ENCODE results near the gene MYL3.
A peak's percentile ranks its signal among the peaks of the same experiment; 100 is the strongest.
"Not testable (repeated sequence)": the region's sequence is repeated elsewhere in the genome, so short reads cannot be mapped to it uniquely, and the experiment has no call there.

Gene MYL3

DNA sequence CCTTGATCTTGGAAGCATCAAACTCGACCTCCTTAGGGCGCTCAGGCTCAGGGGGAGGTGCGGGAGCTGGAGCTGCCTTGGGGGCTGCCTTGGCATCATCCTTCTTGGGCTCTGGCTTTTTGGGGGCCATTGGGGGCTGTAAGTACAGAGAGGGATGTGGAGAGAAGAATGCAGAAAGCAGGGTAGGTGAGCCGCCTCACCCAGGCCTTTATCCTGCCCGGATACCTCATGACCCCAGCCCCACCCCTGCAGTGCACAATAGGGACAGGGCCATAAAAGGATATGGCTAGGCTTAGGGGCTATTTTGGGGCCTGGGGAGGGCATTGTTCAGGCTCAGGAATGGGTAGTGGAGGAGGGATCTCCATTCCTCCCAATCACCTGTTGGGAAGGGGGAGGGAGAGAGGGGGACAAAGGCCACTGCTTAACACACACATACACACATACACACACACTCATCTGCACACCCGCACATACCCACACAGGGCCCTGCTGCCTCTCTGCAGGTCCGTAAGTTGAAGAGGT, at the start of gene MYL3:
Gene MYL3, minus strand, starts transcription at position 184 of the 522 bp plus-strand sequence. Its CDS starts 54 bp downstream, at position 130.
- DNase-seq = peak; percentile 45

DNA sequence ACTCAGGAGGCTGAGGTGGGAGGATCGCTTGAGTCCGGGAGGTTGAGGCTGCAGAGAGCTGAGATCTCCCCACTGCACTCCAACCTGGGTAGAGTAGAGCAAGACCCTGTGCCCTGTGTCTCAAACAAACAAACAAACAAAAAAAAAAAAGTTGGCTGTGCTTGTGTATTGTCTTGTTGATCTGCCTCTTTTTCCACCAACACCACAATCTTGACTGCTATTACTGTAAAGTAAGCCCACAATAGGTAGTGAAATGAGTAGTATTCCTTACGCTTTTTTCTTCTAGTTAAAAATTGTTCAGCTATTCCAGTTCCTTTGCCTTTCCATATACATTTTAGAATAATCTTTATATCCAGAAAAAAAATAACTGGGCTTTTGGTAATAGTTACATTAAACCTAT, 49.7 kb upstream of the MYL3 start:
- no peak for DNase-seq

DNA sequence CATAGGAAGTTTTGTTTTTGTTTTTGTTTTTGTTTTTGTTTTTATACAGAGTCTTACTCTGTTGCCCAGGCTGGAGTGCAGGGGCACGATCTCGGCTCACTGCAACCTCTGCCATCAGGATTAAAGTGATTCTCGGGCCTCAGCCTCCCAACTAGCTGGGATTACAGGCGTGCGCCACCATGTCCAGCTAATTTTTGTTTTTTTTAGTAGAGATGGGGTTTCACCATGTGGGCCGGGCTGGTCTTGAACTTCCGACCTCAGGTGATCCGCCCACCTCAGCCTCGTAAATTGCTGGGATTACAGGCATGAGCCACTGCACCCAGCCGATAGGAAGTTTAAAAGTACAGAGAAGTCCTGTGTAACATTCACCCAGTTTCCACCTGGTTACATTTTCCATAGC, 47.7 kb upstream of the MYL3 start:
- not testable (repeated sequence) for DNase-seq

DNA sequence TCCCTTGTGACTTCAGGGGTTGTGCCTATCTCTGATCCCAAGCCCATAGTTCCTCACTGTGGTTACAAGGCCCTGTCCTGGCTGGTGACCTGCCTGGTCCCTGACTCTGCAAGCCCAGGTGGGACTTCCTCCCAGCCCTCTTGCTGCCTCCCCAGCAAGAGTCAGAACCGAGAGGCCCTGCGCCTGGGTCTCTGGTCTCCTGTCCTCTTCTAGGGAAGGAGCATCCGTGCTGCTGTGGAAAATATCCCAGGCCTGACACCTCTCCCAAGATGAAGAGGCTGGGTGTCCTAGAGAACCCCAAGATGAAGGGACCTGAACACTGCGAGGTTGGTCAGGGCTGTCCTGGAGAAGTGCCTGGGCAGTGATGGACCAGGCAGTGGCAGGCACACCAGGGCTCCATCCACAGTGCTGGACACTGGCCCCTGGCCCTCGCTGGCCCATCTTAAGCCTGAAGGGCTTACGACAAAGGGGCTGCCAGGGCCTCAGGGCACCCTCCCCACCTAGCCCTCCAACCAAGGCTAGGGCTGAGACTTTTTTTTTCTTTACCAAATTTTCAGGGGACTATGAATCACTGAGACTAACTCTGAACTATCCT, 47.0 kb upstream of the MYL3 start:
- peak; percentile 39 for DNase-seq

DNA sequence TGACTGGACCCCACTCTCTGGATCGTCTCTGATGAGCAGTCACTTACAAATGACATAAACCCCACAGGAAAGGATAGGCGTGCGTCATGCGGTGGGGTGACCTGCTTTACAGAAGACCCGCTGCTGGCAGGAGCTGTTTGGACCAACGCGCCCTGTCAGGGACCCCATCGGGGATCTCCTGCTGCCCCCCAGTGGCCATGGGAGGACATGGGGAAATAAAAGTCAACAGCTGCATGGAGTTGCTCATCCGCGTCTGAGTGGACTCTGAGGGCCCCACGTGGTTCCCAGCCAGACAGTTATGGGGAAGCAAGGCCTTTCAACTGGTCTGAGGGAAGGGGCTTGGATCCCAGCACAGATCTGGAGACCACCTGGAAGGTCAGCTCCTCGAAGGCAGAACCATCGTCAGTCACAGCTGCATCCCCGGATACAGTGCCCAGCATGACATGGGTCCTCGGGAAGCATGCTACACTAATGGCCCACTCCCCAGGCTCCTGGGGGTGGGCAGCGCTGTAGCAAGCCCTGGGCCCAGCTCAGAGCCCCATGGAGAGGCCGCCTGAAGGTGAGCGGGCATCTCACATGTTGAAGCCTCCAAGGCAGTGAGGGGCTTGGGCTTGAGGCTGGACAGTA, 46.4 kb upstream of the MYL3 start:
- peak; percentile 92 for DNase-seq

DNA sequence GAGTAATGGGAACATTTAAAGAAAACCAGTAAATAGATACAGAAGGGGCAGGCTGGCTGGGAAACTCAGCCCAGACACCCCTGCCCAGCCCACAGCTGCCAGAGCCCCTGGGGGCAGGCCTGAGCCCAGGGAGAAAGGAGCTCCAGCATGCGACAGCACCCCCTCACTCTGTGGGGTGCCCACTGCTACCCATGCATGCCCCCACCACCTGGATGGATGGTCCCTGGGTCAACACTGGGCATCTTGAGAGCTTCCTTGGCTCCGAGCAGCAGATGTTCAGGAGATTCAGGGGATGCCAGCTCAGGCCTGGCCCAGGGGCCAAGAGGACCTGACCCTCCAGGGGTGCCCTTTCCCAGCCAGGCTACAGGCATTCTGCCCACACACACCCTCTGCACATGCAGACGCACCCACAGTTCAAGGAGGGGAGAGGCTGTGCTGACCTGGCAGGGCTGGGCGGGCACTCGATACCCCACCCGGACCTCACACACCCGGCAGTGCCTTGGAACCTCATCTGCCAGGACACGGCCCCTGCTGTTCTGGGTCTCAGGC, 45.8 kb upstream of the MYL3 start:
- no peak for DNase-seq

DNA sequence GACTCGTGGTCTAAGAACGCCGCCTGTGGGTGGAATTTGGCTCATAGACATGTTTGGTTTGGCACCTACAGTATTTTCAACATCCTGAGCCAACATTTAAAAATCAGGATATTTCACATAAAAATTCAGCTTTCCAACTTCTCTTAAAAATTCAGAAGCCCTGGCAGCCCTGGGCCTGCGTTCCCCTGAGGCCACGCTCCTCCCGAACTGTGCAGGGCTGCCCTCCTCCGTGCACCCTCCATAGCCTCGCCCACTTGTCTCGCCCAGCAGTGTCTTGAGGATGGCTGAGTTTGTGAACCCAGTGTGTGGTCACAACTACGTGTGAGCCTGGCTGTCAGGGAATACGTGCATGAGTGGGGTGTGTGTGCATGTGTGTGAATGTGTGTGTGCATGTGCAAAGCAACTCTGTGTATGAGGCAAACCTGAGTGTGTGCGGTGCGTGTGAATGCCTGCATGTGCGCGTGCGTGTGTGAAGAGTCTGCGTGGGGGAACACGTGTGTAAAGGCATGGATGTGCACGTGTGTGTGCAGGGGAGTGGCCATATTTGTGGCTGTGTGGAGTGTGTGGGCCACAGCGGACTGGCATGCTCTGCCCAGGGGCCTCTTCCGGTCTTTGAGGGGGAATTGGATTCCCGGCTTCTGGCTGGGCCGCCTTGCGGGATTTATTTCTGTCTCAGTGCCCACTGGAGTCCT, 45.2 kb upstream of the MYL3 start:
- peak; percentile 72 for DNase-seq

DNA sequence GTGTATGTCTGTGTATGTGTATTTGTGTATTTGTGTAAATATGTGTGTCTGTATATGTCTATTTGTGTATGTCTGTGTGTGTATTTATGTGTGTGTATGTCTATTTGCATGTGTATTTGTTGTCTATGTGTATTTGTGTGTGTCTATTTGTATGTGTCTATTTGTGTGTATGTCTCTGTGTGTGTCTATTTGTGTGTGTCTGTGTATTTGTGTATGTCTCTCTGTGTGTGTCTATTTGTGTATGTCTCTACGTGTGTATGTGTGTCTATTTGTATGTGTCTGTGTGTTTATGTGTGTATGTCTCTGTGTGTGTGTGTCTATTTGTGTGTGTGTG, 44.7 kb upstream of the MYL3 start:
- no peak for DNase-seq

DNA sequence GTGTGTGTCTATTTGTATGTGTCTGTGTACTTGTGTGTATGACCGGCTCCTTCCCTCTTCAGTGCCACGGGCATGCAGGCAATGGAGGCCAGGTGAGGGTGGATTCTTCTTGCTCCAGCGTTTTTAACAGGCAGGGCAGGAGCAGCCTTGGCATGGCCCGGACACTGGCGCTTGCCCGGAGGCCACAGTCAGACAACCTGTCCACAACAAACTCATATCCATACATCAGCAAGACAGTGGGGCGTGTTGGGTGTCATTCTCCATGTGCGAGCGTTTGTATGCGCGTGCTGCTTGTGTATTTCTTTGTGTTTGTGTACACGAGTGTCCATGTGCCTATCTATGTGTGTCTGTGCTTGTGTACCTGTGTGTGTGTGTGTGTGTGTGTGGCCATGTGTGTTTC, 44.0 kb upstream of the MYL3 start:
- DNase-seq = peak; percentile 47

DNA sequence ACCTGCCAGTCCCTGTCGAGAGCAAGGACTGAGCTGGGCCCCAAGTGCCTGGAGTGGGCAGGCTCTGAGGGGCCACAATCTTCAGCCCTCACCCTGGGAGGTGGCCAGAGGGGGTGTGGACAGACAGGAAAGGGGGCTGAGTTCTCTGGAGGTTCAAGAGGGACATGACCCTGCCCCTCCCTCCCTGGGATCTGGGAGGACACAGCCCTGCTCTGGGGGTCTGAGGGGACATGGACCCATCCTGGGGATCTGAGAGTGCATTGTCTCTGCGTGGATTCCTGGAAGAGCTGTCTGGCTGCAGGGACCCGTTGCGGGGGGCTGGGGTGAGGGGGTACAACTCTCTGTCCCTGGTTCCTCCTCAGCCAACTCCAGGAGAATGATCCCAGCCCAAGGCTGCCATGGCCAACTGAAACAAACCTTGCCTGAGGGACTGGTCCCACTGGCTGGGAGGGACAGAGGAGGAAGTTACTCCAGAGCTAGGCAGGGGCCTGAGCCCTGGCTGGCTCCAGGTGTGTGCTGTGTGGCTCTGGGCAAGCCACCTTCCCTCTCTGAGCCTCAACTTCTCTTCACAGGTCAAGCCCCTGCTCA, 43.3 kb upstream of the MYL3 start:
- DNase-seq = peak; percentile 50

DNA sequence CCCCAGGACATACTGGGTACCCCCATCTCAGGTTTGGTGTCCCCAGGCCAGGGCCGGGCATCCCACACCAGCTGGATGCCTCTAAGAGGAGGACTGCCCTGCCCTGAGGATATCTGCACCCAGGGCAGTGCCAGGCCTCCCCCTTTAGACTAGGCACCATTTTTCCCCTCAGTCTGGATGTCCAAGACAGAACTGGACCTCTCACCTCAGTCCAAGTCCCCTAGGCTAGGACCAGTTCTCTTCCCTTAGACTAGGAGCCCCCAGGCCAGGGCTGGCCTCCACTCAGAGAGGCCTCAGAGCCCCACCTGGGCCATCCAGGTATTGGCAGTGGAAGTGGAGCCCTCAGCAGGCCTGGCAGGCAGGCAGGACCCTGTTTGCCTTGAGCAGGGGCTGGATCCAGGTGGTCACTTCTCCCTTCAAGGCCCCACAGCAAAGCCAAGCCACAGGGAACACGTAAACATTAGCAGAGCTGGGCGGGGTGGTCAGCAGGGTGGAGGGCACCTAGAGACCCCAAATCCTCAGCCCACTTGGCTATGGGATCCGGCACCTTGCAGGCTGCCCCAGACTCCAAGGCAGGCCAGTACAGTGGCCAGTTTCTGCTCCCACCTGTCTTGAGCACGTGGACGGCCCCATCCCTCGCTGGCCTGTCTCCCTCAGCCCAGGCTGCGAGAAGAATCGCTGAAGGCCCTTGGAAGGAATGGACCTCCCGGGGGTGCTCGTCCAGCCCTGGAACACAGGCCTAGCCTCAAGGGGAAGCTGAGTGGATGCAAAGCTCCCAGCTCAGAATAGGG, 42.6 kb upstream of the MYL3 start:
- DNase-seq = peak; percentile 47

DNA sequence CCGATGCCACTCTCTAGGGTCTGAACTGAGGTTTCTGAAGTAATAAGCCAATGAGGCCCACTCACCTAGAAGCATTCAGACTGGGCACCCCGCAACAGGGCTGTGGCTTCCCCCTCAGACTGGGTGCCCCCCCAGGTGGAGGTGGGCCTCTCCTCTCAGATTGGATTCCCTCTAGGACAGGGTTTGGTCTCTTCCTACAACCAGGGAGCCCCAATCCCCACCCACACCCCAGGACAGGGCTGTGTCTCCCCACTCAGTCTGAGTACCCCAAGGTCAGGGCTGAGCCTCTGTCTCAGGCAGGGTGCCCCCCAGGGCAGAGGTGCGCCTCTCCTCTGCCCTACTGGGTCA, 41.9 kb upstream of the MYL3 start:
- DNase-seq = peak; percentile 41

DNA sequence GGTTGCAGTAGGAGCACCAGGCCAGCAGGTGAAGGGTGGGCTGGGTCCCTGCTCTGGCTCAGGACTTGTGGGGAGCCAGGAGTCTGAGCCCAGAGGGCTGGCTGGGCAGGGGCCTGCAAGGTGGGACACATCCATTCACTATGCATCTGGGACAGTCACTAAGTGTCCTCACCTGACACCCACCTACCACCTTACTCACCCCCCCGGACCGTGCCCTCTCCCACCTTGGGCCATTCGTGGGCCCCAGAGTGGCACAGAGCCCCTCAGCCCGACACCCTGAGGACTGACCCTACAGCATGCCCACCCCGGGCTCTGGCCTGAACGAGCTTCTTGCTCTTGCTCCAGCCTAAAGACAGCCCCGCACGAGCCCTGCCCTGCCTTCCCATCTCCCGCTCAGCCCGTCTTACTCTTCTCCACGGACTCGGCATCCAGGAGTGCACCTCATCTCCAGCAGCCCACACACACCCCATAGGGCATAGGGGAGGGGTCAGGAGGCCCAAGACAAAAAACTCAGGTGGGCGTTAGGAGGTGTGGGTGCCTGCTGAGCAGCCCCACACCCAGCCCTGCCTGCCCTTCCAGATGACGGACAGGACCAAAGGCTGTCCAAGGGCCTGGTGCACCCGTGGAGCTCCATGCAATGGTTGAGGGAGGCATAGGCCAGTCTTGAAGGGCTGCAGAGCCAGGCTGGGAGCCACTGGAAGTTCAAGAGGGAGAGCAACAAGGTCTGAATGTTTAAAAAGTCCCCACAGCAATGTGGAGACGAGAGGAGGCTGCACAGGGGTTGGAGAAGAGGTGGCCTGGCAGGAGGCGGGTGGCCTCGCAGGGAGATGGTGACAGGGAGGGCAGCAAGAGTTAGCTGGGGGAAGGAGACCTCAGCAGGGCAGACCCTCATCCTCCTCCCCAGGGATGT, 41.3 kb upstream of the MYL3 start:
- DNase-seq = peak; percentile 41

DNA sequence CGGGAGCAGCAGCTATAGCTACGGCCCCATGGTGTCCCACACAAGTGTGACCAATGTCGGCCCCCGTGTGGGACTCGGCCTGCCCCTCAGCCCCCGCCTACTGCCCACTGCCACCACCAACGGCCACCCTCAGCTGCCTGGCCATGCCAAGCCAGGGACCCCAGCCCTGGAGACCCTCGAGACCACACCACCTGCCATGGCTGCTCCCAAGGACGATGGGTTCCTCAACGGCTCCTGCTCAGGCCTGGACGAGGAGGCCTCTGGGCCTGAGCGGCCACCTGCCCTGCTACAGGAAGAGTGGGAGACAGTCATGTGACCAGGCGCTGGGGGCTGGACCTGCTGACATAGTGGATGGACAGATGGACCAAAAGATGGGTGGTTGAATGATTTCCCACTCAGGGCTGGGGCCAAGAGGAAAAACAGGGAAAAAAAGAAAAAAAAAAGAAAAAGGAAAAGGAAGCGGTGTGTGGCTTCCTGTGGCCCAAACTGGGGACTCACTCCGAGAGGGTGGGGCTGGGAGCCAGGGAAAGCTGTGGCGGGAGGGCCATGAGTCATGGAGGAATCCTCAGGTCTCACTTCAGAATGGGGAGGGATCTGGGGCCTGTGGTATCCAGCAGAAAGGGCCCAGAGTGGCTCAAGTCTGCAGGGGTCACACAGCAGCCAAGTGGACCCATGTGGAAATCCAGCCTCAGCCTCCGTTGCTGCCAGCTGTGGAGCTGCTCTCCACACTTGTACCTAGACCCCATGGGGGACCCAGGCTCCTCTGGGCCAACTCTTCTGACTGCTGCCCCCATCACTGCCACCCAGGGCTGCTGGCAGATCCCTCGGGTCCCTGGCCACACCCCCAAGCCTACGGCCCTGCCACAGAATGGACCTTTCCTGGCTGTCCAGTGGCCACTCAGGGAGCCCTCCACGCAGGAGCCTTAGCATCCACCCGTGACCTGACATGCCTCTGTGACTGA, 40.4 kb upstream of the MYL3 start:
- peak; percentile 42 for DNase-seq

DNA sequence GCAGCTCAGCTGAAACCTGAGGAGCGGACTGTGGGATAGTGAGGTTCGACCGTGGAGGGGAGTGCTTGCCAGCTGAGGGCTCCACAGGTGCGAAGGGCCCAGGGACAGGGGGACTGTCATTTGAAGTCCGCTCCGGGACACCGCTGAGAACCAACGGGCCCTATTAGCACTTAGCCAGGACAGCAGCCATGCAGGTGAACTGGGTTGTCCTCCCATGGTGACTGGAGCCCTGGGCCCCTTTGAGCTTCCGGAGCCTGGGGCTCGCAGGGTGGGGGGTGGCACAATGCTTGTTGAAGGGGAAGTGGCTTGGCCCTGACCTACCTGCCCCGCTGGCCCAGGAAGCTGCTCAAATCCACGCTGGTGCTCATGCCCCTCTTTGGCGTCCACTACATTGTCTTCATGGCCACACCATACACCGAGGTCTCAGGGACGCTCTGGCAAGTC, 39.0 kb upstream of the MYL3 start:
- DNase-seq = no peak

DNA sequence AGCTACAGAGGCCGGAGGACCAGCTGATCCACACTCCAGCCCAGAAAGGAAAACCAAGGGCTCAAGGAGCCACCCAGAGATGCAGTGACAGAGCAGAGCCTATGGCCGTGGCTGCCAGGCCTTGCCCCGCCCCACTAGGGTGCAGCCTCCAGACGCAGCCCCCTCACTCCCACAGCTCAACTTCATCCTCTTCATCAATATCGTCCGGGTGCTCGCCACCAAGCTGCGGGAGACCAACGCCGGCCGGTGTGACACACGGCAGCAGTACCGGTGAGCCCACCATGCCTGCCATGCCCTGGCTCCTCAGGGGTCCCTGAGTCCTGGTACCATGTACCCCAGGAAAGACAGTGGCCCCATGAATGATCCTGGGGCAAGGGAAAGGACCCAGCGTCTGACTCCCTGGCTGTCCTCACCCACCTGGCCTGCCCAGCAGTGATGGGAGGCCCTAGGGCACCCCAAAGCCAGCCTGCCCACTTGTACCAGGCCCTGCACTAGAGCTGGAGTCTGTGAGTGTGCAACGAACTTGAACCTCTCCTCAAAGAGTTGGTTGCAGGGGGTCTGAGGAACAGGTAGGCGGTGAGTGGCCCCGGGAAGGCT, 38.4 kb upstream of the MYL3 start:
- peak; percentile 42 for DNase-seq

DNA sequence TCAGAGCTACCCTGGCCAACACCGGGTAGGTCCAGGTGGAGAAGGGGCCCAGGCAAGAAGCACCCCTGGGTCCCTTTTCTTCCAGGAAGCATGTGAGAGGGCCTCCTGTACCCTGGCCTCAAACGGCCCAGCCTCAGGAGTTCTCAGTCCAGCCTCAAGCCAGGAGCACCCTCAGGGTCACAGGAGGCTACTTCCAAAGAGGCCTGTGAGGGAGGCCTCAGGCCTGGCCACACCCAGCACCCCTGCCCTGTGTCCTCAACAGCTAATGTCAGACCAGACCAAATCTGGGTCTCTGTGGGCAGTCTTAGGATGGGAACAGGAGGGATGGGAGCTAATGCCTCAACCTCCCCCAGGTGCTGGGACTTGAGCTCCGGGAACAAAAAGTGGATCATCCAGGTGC, 37.8 kb upstream of the MYL3 start:
- DNase-seq = peak; percentile 27

DNA sequence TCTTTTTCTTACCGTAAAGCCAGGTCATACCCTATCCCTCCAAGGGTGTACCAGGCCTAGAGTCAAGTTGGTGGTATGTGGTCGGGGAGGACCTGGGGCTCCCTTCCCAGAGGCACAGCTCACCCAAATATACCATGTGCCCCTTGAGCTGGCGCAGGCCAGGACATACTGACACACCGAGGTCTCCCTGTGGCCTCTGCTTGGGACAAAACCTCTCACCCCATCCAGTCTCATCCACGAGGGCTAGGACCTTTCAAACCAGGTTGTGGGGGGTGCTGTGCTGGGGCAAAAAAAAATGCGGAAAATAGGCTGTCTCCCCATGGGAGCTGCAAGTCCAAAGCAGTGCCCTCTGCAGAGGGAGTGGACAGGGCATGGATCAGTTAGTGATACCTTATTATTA, 37.1 kb upstream of the MYL3 start:
- peak; percentile 42 for DNase-seq

DNA sequence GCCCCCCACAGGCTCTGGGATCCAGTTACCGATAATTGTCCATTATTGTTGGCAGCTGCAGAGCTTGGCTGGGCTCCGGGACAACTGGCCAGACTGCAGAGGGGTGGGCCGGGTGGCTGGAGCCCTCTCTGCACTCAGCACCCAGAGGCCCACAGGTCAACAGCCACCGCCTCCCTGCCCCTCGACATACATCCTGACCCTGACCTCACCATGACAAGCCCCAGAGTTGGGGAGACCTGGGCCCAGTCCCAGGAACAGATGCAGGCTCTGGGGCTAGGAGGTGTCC, 36.7 kb upstream of the MYL3 start:
- peak; percentile 54 for DNase-seq
